ENCODE measurements around the gene LOXHD1.

GRCh38 chr18:46466234-46467160 is 190.5 kb downstream of the LOXHD1 start:
- TF ChIP-seq CTCF (IDR thresholded peaks at IDR 0.05) (no peak), EP300 (IDR thresholded peaks at IDR 0.05) (no peak), POLR2AphosphoS5 (IDR thresholded peaks at IDR 0.05) (no peak), POLR2A (IDR thresholded peaks at IDR 0.05) (no peak)
